HL-60 (cell line): ENCODE measurements around the gene DNAL4.

Experiments used
- DNase-seq, 2 experiments: peaks; one replicate each; pipeline ENCODE4 v3.0.0-alpha.2; 2010 to 2020; ENCODE audit warnings: low read depth in 1 of 2, low spot score in 1 of 2
- H3K27ac ChIP-seq: fragments of 250-450 bp; sonication (Bioruptor Pico); replicated peaks from 2 replicates; pipeline ENCODE4 v1.5.1; 2020; ENCODE audit warnings: mild to moderate bottlenecking, moderate library complexity
- H3K27me3 ChIP-seq: fragments of 250-450 bp; sonication (Bioruptor Pico); 2 replicates; pipeline ENCODE4 v1.5.1; 2021; ENCODE audit warnings: mild to moderate bottlenecking, moderate library complexity; ENCODE audit not compliant: insufficient read depth, poor library complexity, severe bottlenecking
- H3K4me3 ChIP-seq: replicated peaks from 2 replicates; pipeline ENCODE4 v1.5.1; 2011; ENCODE audit warnings: mild to moderate bottlenecking, control low read depth, low read length; ENCODE audit not compliant: insufficient read depth
- CTCF ChIP-seq: IDR thresholded peaks from one replicate; pipeline ENCODE4 v1.5.1; 2011; ENCODE audit warnings: low read length, control low read depth, inconsistent platforms; ENCODE audit not compliant: insufficient read depth
- GABPA ChIP-seq: IDR thresholded peaks from 2 replicates; pipeline ENCODE4 v1.6.1; 2012; ENCODE audit warnings: low read depth
- POLR2AphosphoS5 ChIP-seq: IDR thresholded peaks from 2 replicates; pipeline ENCODE4 v1.6.1; 2012; ENCODE audit warnings: low read depth
- REST ChIP-seq: IDR thresholded peaks from 2 replicates; pipeline ENCODE4 v1.6.1; 2012; ENCODE audit warnings: low read depth; ENCODE audit not compliant: insufficient replicate concordance
- SPI1 ChIP-seq: IDR thresholded peaks from 2 replicates; pipeline ENCODE4 v1.6.1; 2012; ENCODE audit warnings: low read depth, mild to moderate bottlenecking, borderline replicate concordance

DNAL4 gene

DNA sequence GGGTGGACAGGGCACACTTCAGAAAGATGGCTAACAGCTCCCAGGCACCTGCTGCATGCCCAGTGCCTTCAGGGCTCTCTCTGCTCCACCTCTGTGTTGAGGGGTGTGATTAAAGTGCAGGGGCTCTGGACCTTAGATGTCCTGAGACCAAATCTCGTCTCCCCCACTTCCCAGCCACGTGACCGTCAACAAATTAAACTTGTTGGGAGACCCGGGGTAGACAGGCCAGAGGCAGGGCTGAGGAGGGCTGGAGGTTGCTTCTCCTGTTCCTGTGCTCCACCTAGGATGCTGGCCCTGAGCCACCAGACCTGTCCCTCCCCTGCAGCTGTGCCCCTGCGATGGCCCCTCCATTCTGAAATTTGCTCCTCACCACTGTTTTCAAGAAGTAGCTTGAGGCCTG is 32.9 kb upstream of the DNAL4 start:
- TF ChIP-seq CTCF (no peak), POLR2AphosphoS5 (no peak), SPI1 (no peak), REST (no peak), GABPA (no peak)
- no peak overlapping the region for H3K4me3 ChIP-seq
- H3K27ac ChIP-seq: no peak overlapping the region
- no peak for DNase-seq
- H3K27me3 ChIP-seq: peaks cover 2% of the 10 kb centered on the region

- Histone ChIP-seq H3K27ac (no peak overlapping the region), H3K4me3 (no peak overlapping the region), H3K27me3 (peaks cover 2% of the 10 kb centered on the region)
- no peak for DNase-seq
- TF ChIP-seq CTCF (no peak), GABPA (no peak), POLR2AphosphoS5 (no peak), SPI1 (no peak), REST (no peak)
Measured at GRCh38 chr22:38826386-38826785, 32.4 kb upstream of the DNAL4 start.

GRCh38 chr22:38824585-38824984 is 30.6 kb upstream of the DNAL4 start:
- DNase-seq: peak; percentile 25 to 56
- Histone ChIP-seq H3K4me3 (no peak overlapping the region), H3K27ac (no peak overlapping the region), H3K27me3 (peaks cover 2% of the 10 kb centered on the region)
- TF ChIP-seq REST (peak; percentile 98), CTCF (no peak)
